Sigmoid colon (tissue), 3 donors: ENCODE results near the gene DNAAF5.

Experiments
- CTCF ChIP-seq, 4 experiments: fragments of 450-650 bp in 3 of 4; fragments of 200-600 bp in 1 of 4; IDR thresholded peaks; one replicate each; pipeline ENCODE4 v1.5.1; 2016 to 2019; ENCODE audit warnings: antibody characterized with exemption in 4 of 4, mild to moderate bottlenecking in 3 of 4, moderate library complexity in 2 of 4
- POLR2A ChIP-seq, 2 donors: fragments of 450-650 bp; IDR thresholded peaks; one replicate each; pipeline ENCODE4 v1.6.1; 2016; ENCODE audit warnings: antibody characterized with exemption in 2 of 2, mild to moderate bottlenecking in 2 of 2, moderate library complexity in 2 of 2

GRCh38 chr7:781186-781849, 54.8 kb downstream of the DNAAF5 start:
- TF ChIP-seq CTCF (IDR thresholded peaks at IDR 0.05): no peak
- no peak for TF ChIP-seq POLR2A (IDR thresholded peaks at IDR 0.05)
